Cerebellar nuclear complex (tissue), 1 donor: ENCODE results near the gene RDH8.

Experiments
- DNase-seq, 2 experiments: peaks; one replicate each; lab custom pipeline; 2025; lab: John Stamatoyannopoulos, UW

RDH8 gene, protein sequence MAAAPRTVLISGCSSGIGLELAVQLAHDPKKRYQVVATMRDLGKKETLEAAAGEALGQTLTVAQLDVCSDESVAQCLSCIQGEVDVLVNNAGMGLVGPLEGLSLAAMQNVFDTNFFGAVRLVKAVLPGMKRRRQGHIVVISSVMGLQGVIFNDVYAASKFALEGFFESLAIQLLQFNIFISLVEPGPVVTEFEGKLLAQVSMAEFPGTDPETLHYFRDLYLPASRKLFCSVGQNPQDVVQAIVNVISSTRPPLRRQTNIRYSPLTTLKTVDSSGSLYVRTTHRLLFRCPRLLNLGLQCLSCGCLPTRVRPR

DNA sequence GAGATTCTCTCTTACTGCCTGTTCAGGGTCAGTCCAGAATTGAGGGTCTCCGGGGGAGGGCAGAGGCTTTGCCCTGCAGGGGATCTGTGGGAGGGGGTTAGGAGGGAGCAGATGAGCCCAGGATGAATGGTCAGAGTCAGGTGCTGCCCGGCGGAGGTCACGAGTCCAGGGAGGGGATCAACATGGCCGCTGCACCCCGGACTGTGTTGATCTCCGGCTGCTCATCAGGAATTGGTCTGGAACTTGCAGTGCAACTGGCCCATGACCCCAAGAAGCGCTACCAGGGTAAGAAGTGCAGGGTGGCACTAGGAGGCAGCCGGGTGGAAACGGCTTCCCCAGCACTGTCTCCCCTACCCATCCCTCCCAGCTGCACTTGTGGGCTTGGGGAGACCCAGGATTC is at the start of gene RDH8:
Gene RDH8, plus strand, starts transcription at position 168 of the 400 bp plus-strand sequence. Its CDS starts 15 bp downstream, at position 183.
- DNase-seq = no peak

DNA sequence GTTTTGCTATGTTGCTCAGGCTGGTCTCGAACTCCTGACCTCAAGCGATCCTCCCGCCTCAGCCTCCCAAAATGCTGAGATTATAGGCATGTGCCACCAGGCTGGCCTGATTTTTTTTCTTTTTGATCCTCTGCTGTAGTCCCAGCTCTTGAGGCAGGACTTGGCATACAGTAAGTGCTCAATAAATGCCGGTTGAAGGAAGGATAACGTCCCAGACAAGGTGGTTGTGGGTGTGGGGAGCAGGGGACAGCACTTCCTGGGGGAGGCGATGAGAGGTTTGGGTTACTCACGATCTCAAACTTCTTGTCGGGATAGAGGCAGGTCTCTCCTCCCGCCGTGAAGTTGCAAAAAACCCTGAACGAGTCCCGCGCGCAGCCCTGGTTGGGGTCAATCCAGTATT is 47.3 kb upstream of the RDH8 start:
- no peak for DNase-seq

DNA sequence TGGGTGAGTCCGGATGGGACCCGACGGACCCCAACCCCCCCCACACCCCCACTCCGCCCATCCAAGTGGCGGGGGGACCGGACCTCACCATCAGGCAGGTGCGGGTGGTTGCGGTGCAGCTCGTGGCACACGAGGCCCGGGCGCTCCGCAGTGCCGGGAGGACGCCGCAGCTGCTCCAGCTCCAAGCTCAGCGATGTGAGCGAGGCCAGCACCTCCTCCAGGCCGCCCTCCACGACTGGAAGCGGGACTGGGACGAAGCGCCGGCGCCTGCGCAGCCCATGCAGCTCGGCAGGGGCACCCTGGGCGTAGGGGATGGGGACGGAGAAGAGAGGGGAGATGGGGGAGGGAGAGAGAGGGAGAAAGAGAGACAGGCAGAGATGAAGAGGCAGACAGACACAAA is 46.8 kb upstream of the RDH8 start:
- DNase-seq = no peak

DNA sequence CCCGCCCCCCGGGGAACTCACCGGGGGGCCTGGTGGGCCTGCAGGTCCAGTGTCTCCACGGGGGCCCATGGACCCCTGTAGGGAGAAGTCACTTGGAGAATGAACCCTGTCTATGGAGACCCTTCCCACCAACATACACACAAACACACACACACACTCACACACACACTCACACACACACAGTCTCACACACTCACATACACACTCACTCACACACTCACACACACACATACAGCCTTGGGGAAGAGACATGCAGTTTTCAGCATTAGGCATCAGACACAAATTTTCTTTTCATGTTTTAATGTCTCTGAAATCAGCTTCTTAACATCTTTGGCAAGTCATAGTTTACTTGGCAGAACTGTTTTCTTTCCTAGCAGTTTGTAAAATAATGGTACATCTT is 46.0 kb upstream of the RDH8 start:
- DNase-seq = no peak

DNA sequence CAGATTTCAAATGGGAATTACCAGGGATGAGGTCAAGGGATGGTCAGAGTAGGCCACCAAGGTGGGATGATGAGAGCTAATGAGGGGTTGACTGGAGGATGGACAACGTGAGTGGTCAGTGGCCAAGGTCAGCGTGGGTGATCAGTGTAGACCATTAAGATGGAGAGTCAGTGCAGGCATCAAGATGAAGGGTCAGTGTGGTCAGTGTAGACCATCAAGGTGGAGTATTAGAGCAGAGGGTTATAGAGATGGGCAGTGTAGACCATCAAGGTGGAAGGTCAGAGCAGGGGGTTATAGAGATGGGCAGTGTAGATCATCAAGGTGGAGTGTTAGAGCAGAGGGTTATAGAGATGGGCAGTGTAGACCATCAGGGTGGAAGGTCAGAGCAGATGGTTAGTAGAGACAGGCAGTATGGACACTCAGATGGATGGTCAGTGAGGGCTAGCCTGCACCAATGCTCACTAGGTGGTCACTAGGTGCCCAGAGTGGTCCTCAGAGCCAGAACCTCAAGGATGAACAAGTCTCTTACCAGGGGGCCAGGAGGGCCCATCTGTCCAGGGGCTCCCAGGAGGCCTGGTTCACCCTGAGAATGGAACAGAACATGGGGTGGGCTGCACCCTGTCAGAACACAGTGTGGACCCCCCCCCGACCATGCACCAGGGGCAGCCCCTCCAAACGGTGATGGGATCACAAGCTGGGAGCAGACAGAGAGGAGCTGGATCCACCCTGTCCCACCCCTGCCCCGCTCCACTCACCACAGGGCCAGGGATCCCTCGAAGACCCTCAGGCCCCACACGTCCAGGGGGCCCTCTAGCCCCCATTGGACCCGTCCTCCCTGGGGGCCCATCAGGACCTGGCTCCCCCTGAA is 44.2 kb upstream of the RDH8 start:
- DNase-seq = no peak

DNA sequence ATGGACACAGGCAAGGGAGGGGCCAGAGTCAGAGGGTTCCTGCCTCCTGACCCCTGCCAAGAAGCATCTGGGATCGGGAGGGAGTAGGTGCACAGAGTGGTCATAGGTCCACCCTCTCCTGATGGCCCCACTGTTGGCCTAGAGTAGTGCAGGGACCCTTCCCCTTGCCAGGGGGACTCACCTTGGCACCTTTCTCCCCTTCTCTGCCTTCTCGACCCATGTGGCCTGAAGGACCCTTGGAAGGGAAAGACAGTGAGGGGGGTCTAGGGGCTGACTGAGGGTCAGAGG is 43.7 kb upstream of the RDH8 start:
- DNase-seq = no peak

DNA sequence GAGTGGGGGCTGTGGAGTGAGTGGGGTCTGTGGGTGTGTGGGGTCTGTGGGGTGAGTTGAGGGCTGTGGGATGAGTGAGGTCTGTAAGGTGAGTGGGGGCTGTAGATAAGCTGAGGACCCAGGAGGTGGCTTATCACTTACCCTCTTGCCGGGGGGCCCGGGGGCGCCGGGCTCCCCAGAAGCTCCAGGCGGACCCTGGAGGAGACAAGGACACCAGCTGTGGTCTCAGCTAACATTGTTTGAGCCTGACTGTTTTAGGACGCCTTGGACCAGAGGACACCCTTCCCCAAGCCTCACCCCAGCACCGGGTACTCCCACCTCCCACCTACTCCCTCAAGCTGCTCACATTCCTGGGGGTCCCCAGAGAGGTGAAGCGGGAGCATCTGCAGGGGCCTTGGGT is 42.8 kb upstream of the RDH8 start:
- no peak for DNase-seq

DNA sequence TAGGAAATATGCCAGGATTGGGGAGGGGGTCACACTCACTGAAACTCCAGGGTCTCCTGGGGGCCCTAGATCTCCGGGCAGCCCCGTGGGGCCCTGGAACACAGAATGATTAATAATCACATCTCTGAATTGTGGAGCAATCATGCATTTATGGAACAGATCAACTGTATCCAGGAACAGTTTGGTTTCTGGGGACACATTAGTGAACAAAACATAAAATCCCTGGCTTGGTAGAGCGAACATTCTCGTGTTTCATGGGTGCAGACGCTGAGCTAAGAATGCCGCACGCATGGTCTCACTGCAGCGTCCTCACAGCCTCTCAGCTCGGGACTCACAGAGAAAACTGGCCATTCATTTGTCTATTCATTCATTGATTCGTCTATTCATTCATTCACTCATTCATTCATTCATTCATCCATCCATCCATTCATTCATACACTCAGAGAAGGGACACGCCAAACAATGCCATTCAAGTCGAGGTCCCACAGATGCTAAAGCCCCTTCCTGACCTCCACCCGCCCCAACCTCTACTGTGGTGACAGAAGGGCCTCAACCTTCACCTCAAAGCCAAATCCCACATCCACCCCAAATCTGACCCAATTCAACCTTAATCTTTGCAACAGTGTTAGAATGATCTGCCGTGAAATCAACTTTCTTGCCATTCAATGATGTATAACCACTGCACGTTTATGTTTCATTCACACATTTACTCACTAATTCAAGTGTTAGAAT is 42.0 kb upstream of the RDH8 start:
- DNase-seq = no peak

DNA sequence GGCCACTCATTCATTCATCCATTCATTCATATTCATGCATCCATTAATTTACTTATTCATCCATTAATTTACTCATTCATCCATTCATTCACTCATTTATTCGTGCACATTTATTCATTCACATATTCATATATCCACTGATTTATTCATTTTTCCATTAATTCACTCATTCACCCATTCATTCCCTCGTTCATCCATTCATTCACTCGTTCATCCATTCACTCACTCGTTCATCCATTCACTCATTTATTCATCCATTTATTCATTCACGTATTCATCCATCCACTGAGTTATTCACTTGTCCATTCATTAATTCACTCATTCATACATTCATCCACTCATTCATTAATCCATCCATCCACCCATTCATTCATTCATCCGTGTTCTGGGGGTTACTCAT is 41.2 kb upstream of the RDH8 start:
- DNase-seq = no peak

DNA sequence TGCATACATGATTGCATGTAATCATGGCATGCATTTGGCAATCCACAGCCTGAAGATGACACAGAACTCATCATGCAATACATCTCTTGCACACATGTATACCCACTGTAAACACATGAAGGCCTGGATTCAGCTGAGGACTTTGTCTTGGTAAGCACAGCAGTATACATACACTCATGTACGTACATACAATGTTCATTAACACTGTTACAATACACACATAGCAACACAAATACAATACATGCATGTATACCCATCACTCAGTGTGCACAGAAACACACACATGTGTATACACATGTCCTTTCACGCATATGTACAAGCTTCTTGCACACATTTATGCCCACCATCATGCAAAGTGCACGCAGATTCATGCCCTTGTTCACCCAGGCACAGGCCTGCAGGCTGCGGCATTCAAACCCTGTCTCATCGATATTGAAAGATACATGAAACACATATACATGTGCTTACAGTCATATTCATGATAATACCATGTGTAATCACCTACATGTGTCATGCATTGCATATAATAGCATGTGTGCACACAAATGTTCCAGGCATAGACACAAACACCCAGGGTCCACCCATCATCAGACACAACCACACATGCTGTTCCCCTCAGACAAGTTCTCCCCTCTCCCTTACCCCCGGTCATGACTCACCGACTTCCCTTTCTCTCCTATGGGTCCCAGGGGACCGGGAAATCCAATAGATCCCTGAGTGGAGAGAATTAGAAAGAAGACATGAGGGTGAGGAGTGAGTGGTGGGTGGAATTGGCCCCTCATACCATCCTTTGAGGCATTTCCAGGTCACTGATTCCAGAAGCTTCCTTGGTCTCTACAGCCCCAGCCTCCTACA is 31.6 kb upstream of the RDH8 start:
- no peak for DNase-seq

DNA sequence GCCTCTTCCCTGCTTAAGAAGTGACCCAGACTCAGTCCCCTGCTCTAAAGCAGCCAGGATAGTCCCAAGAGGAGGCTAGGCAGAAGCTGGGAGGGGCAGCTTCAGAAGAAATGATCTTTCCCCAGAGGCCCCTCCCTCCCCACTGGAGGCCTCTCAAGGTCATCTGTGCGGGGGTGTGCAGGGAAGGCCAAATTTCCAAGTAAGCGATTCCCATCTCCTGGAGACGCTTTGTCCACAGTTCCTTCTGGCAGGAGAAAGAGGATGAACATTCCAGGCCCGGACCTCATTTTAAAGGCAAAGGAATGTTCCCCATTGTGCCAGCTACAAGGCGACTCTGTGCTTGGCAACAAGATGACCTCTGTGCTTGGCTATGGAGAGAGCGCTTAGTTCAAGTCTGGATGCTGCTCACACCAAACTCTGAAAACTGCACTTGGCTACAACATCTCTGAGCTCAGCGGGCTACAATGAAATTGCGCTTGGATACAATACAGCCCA is 26.4 kb upstream of the RDH8 start:
- no peak for DNase-seq

DNA sequence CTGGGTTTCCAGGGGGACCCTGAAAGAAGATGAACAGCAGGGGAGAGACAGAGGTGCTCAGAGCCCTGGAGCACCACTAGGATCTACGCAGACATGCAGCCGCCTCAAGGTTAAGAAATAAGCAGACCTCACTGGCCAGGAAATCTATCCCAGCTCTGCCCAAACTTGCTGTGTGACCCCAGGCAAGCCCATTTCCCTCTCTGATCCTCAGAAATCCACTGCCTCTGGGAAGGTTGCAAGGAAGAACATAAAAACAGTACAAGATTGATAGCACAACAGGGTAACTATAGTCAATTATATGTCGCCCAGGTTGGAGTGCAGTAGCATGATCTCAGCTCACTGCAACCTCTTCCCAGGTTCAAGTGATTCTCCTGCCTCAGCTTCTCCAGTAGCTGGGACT is 23.8 kb upstream of the RDH8 start:
- DNase-seq = no peak

DNA sequence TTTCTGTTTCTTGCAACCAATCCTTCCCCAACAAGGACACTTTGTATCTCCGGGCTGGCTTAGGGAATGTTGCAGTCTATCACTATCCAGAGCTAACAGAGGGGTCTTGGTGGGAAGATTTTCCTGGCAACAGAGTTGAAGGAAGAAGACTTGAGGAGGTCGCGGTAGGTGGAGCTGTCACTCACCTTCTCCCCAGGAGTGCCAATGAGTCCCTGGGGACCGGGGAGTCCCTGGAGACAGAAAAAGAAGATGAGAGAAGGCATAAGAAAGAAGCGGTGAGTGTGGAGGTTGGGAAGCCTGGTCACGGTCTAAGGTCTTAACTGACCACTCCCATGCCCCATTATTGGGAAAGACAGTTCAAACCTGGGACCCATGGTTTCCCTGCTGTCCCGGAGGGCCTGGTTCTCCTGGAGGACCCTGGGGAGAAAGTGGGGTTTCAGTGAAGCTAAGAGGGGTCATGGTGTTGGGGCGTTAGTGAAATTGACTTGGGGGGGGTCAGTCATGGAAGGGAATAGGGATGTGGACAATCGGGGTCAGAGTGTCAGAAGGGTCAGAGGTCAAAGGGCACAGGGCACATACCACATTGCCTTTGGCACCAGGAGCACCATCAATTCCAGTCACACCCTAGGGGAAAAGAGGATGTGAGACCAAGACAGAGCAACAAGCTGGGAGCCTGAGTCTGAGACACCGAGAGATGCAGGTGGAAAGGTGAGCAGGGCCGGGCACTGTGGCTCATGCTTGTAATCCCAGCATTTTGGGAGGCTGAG is 21.7 kb upstream of the RDH8 start:
- no peak for DNase-seq

DNA sequence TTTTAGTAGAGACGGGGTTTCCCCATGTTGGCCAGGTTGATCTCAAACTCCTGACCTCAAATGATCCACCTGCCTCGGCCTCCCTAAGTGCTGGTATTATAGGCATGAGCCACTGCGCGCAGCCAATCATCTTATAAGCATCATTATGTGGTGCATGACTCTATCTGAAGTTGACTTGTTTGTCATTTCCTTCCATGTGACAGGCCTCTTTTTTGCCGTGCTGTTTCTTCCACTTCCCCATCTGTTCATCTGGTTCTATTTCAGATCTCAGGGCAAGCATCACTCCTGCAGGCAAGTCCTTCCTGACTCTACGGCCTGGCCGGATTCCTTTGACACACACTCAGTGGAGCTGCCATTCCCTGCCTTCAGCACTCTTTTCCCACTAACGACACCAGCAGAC is 18.2 kb upstream of the RDH8 start:
- no peak for DNase-seq

DNA sequence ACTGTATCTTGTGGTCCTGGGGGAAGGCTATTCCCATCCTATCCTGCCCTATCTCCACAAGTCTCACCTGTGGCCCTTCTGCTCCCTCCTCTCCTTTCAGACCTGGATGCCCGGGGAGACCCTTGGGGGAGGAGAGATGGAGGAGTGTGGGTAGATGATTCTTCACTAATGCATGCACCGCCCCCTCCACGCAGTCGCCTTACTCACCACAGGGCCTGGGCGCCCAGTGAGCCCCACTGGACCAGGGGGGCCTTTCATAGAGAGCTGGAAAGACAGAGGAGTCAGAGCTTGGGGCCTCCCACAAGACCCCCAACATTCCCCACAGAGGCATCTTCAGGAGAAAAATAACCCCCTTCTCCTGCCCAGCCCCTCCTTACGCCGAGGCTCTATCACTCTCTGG is 17.3 kb upstream of the RDH8 start:
- DNase-seq = no peak

DNA sequence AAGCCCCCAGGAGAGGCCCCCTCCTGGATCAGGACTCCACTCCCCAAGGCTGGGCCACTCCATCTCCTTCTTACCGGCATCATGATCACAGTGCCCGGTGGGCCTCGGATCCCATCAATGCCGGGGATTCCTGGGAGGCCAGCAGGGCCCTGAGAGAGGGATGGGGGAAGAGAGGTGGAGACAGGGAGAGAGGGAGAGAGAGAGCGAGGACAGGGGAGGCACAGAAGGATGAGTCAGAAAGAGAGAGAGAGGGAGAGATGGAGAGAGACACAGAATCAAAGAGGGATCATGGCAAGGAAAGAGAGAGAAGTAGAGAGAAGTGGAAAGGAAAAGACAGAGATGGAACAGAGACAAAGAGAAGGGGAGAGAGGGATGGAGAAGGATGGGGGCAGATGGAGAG is 16.7 kb upstream of the RDH8 start:
- DNase-seq = no peak

DNA sequence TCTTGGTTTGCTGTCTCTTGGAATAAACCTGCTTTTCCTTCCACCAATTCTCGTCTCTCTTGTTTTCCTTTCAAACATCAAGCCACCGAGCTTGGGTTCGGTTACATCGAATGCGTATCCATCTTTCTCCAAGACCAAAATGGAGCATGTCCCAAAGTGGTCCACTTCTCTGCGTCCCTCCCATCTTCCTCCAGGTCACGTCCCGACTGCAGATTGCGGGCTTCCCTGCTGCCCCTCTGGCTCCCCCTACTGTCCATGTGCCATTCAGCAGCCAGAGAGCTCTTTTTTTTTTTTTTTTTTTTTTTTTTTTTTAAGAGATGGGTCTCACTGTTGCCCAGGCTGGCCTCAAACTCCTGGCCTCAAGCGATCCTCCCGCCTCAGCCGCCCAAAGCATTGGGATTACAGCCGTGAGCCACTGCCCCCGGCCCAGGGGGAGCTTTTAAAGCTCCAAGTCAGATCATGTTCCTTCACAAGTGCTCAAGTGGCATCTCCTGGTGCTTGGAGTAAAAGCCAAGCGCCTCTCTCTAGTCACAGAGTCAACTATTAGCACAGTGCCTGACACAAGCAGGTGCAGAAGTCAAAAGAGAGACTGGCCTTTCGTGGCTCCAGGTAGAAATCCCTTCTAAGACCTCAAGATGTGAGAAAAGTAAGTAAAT is 13.0 kb upstream of the RDH8 start:
- DNase-seq = no peak

DNA sequence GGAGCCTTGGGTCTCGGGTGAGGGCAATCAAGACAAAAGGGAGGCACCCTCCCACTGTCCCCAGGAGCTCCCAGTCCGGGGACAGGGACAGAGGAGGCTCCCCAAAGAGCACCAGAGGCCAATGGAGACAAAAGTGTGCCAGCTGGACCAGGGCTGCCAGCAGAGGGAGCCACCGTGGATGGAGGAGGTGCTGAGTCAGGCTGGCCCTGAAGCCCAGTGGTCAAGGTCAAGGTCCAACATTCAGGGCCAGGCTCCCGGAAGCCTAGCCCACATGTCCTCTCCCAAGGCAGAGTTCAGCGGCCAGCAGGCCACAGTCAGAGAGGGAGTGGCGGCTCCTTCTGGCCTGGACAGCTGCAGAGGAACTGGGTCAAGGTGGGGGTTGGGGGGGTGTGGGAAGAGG is 11.4 kb upstream of the RDH8 start:
- no peak for DNase-seq

DNA sequence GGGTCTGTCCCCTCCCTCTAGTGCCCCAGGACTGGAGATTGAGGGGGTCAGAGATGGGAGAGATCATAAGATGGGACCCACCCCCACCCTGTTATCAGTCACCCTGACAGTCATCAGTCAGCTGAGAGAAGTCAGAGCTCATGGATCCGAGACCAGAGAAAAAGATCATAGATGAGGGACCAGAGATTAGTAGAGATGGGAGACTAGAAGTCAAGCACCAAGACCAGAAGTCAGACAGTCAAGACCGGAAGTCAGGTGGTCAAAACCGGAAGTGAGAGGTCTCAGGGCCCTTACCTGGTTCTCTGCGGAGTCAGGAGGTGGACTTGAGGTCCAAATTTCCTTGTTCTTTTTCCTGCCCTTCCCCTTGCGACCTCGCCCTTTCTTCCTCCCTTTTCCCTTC is 10.0 kb upstream of the RDH8 start:
- DNase-seq = no peak

DNA sequence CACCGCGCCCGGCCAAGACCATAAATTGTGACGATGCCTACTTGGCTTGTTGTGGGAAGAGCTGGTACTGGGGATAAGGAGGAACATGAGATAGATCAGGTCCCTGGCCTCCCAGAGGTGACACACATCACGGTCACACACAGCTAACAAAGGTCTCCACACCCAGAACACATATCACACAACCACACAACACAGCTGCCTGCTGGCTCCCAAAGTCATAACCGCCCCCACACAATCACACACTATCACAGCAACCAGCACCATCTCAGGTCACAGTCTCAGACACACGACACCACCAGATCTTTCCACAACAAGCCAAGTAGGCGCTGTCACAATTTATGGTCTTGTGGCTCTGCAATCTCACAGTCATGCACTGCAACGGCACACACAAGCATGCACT is 8.7 kb upstream of the RDH8 start:
- no peak for DNase-seq
